Right atrium auricular region (tissue), 2 donors: ENCODE results near the gene PCYOX1L. TPM values are rescaled to one million over a fixed set of nuclear protein-coding genes. Genes with fewer than 3 reads are reported as not detected.

ENCODE experiments used
- DNase-seq: peaks from one replicate; pipeline ENCODE4 v3.0.0-alpha.2; 2019; ENCODE audit warnings: low spot score
- H3K27ac ChIP-seq, 2 donors: fragments of 200-600 bp; sonication (generic); 1 replicate in 1 of 2; 2 replicates in 1 of 2; pipeline ENCODE4 v1.5.1; 2016 to 2019
- H3K27me3 ChIP-seq, 2 donors: fragments of 200-600 bp; sonication (generic); one replicate each; pipeline versions ENCODE4 v1.5.1 to v1.6.0; 2017 to 2019
- H3K36me3 ChIP-seq: fragments of 200-600 bp; sonication (generic); one replicate; pipeline ENCODE4 v1.5.1; 2016
- H3K4me1 ChIP-seq, 2 donors: fragments of 200-600 bp; sonication (generic); one replicate each; pipeline versions ENCODE4 v1.5.1 to v1.6.0; 2017 to 2019
- H3K4me3 ChIP-seq, 2 donors: fragments of 200-600 bp; sonication (generic); 1 replicate in 1 of 2; 2 replicates in 1 of 2; pipeline ENCODE4 v1.5.1; 2017 to 2019; ENCODE audit warnings: mild to moderate bottlenecking in 1 of 2, moderate library complexity in 1 of 2
- H3K9me3 ChIP-seq, 2 donors: fragments of 200-600 bp; sonication (generic); one replicate each; pipeline ENCODE4 v1.5.1; 2019
- CTCF ChIP-seq, 2 donors: fragments of 200-600 bp; sonication (generic); IDR thresholded peaks; one replicate each; pipeline ENCODE4 v1.5.1; 2019; ENCODE audit warnings: antibody characterized with exemption in 2 of 2
- total RNA-seq, 2 donors: library from RNA; depleted of rRNA; stranded (reverse); fragments of >200 nt; gene quantifications; one replicate each; pipeline ENCODE4 v1.1.0, GENCODE V29; 2016

Gene PCYOX1L
- total RNA-seq, 2 donors from 2014 or later, result 4.0 to 5.6 TPM

GRCh38 chr5:149403923-149404745 lies 46.3 kb downstream of the PCYOX1L start:
- no peak for TF ChIP-seq CTCF (IDR thresholded peaks at IDR 0.05)
- peaks cover 5% of the 10 kb centered on the region for H3K36me3 ChIP-seq
- H3K4me3 ChIP-seq, result no peak overlapping the region
- H3K27me3 ChIP-seq, result no peaks in the 10 kb centered on the region
- no peak for DNase-seq
- H3K4me1 ChIP-seq, result peaks cover 4 to 25% of the 10 kb centered on the region in 2 donors
- no peaks in the 10 kb centered on the region for H3K9me3 ChIP-seq
- H3K27ac ChIP-seq, result peak overlapping the region in 1 of 2 donors; percentile 73

GRCh38 chr5:149404746-149405549 lies 47.1 kb downstream of the PCYOX1L start:
- peaks cover 4 to 22% of the 10 kb centered on the region in 2 donors for H3K4me1 ChIP-seq
- TF ChIP-seq CTCF (IDR thresholded peaks at IDR 0.05), result no peak
- no peaks in the 10 kb centered on the region for H3K27me3 ChIP-seq
- H3K4me3 ChIP-seq, result no peak overlapping the region
- H3K36me3 ChIP-seq, result peaks cover 5% of the 10 kb centered on the region
- peak overlapping the region; percentile 65 to 73 for H3K27ac ChIP-seq
- H3K9me3 ChIP-seq, result no peaks in the 10 kb centered on the region
- DNase-seq, result no peak

GRCh38 chr5:149405550-149406202 lies 47.8 kb downstream of the PCYOX1L start:
- Histone ChIP-seq H3K9me3 (no peaks in the 10 kb centered on the region), H3K36me3 (peaks cover 5% of the 10 kb centered on the region), H3K4me3 (no peak overlapping the region), H3K27ac (peak overlapping the region; percentile 65 to 73), H3K27me3 (no peaks in the 10 kb centered on the region), H3K4me1 (peaks cover 4 to 17% of the 10 kb centered on the region in 2 donors)
- TF ChIP-seq CTCF (IDR thresholded peaks at IDR 0.05), result no peak
- DNase-seq, result no peak

- Histone ChIP-seq H3K36me3 (peaks cover 5% of the 10 kb centered on the region), H3K4me1 (peaks cover 4 to 19% of the 10 kb centered on the region in 2 donors), H3K27me3 (no peaks in the 10 kb centered on the region), H3K27ac (peak overlapping the region; percentile 65 to 73), H3K4me3 (peak overlapping the region; percentile 40 to 50), H3K9me3 (no peaks in the 10 kb centered on the region)
- no peak for DNase-seq
- TF ChIP-seq CTCF (IDR thresholded peaks at IDR 0.05), result no peak
These were observed 48.5 kb downstream of the PCYOX1L start for GRCh38 chr5:149406203-149406978.

GRCh38 chr5:149406979-149407306 lies 49.1 kb downstream of the PCYOX1L start:
- peaks cover 5% of the 10 kb centered on the region for H3K36me3 ChIP-seq
- H3K4me3 ChIP-seq, result peak overlapping the region; percentile 40 to 50
- no peak for TF ChIP-seq CTCF (IDR thresholded peaks at IDR 0.05)
- H3K27ac ChIP-seq, result peak overlapping the region; percentile 64 to 73
- H3K27me3 ChIP-seq, result no peaks in the 10 kb centered on the region
- no peaks in the 10 kb centered on the region for H3K9me3 ChIP-seq
- DNase-seq, result no peak
- peaks cover 4 to 22% of the 10 kb centered on the region in 2 donors for H3K4me1 ChIP-seq
